SK-N-SH treated with all-trans-retinoic acid at 6 μM for 48 hours (cell line): ENCODE measurements around the gene PREP.

Experiments
- ESRRG ChIP-seq: fragments of 250-450 bp; sonication (Bioruptor Pico); IDR thresholded peaks from 2 replicates; pipeline ENCODE4 v1.6.1; 2021; ENCODE audit warnings: mild to moderate bottlenecking
- ISL1 ChIP-seq: fragments of 250-450 bp; sonication (Bioruptor Pico); IDR thresholded peaks from 2 replicates; pipeline ENCODE4 v2.1.2; 2022; ENCODE audit warnings: mild to moderate bottlenecking, moderate library complexity
- PATZ1 ChIP-seq: fragments of 250-450 bp; sonication (Bioruptor Pico); IDR thresholded peaks from 2 replicates; pipeline ENCODE4 v1.8.0; 2020; ENCODE audit warnings: mild to moderate bottlenecking, moderate library complexity, borderline replicate concordance
- RARB ChIP-seq: fragments of 250-450 bp; sonication (Bioruptor Pico); IDR thresholded peaks from 2 replicates; pipeline ENCODE4 v1.8.0; 2021; ENCODE audit warnings: mild to moderate bottlenecking, moderate library complexity

- no peak for TF ChIP-seq RARB (CRISPR knock-in tag)
- TF ChIP-seq PATZ1 (CRISPR knock-in tag), result no peak
- TF ChIP-seq ISL1 (CRISPR knock-in tag), result no peak
- TF ChIP-seq ESRRG (CRISPR knock-in tag), result no peak
Observed at GRCh38 chr6:105369145-105369544, 33.7 kb downstream of the PREP start.
